ENCODE measurements around the gene RSAD2. TPM values are rescaled to one million over a fixed set of nuclear protein-coding genes. Genes with fewer than 3 reads are reported as not detected.

Gene RSAD2
- total and polyA plus RNA-seq, 2 of the 4 experiments (the other 2 are of a cell fraction), result not detected

DNA sequence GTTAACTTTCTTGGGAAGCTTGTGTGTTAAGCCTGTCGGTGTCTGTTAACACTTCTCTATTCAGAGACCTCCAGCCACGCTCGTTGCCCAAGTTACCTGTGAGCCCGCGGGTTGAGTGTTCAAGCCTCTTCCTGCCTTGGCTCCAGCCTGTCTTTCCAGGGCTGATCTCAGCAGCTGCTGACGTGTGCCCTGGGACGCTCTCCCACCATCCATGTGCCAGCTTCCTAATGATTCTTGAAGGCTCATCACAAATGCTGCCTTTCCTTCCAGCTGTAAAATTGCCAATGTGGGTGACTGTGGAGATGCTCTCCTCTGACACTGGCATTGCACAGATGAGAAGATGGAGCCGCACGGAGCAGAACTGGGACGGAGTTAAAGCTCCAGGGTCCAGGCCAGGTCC, 45.7 kb downstream of the RSAD2 start:
- BruUV-seq (replicated peaks), result no TSS peak
- Histone ChIP-seq H3K4me1 (ENCODE audit: control insufficient read depth, insufficient read depth, low read length) (no peaks in the 10 kb centered on the region), H3K27me3 (ENCODE audit: control insufficient read depth, insufficient read depth, low read length) (peaks cover 7% of the 10 kb centered on the region; the same call in 1 of the 2 replicates), H2AK9ac (replicated peaks; ENCODE audit: low read depth, low read length, poor library complexity) (no peak overlapping the region), H2BK15ac (ENCODE audit: low read depth, low read length) (no peak overlapping the region), H2AK5ac (ENCODE audit: low read depth, low read length) (no peak overlapping the region), H2AFZ (replicated peaks; ENCODE audit: low read length, poor library complexity) (no peak overlapping the region), H2BK20ac (ENCODE audit: low read depth, low read length) (no peak overlapping the region), H2BK120ac (ENCODE audit: low read depth, low read length) (no peak overlapping the region), H2BK5ac (ENCODE audit: low read depth, low read length, poor library complexity, severe bottlenecking) (no peak overlapping the region), H3K56ac (ENCODE audit: extremely low read depth, insufficient read depth, low read length) (no peak overlapping the region), H3K9me1 (ENCODE audit: insufficient read depth, low read length) (no peaks in the 10 kb centered on the region), H3K23ac (ENCODE audit: low read depth, low read length) (no peak overlapping the region), H3K36me3 (ENCODE audit: control insufficient read depth, insufficient read depth, low read length) (no peaks in the 10 kb centered on the region), H3K18ac (ENCODE audit: low read depth, low read length) (no peak overlapping the region), H4K20me1 (ENCODE audit: insufficient read depth, low read length) (no peaks in the 10 kb centered on the region), H3K4ac (ENCODE audit: low read depth, low read length) (no peak overlapping the region), H3K4me2 (ENCODE audit: low read depth, low read length) (no peak overlapping the region), H3K9me3 (ENCODE audit: control insufficient read depth, insufficient read depth, low read length) (peaks cover 4% of the 10 kb centered on the region; the same call in 1 of the 2 replicates), H4K5ac (ENCODE audit: low read depth, low read length) (no peak overlapping the region), H4K8ac (ENCODE audit: low read depth in 2 of 2, low read length in 2 of 2) (no peak overlapping the region), H3K14ac (replicated peaks; ENCODE audit: low read depth, low read length) (no peak overlapping the region), H3K4me3 (ENCODE audit: insufficient read depth, low read depth, low read length) (no peak overlapping the region), H3K79me1 (ENCODE audit: low read depth in 1 of 2, low read length in 2 of 2) (no peaks in the 10 kb centered on the region), H4K91ac (ENCODE audit: insufficient read depth, low read depth, low read length) (no peak overlapping the region), H3K9ac (ENCODE audit: low read depth, low read length) (no peak overlapping the region), H3K27ac (ENCODE audit: insufficient read depth, low read length) (no peak overlapping the region)
- DNase-seq (no peak), ATAC-seq (ENCODE audit: low read depth) (no peak)
- ChIA-PET CTCF (no interaction called here), POLR2A (ENCODE audit: unreplicated experiment) (no interaction called here)
- WGBS, 2 experiments (ENCODE audit: extremely low coverage in 2 of 2, insufficient read length in 1 of 2), result 93% methylated on average over 3 of the region's 10 CpGs; no CpG with 5 or more reads in 1 of the 2 experiments
- in situ Hi-C loops (cut with MboI; ENCODE audit: low sequenced_read_pairs), result no loop called here
- intact Hi-C loops (cut with micrococcal nuclease), result no loop called here
- TF ChIP-seq, protein P1, sequence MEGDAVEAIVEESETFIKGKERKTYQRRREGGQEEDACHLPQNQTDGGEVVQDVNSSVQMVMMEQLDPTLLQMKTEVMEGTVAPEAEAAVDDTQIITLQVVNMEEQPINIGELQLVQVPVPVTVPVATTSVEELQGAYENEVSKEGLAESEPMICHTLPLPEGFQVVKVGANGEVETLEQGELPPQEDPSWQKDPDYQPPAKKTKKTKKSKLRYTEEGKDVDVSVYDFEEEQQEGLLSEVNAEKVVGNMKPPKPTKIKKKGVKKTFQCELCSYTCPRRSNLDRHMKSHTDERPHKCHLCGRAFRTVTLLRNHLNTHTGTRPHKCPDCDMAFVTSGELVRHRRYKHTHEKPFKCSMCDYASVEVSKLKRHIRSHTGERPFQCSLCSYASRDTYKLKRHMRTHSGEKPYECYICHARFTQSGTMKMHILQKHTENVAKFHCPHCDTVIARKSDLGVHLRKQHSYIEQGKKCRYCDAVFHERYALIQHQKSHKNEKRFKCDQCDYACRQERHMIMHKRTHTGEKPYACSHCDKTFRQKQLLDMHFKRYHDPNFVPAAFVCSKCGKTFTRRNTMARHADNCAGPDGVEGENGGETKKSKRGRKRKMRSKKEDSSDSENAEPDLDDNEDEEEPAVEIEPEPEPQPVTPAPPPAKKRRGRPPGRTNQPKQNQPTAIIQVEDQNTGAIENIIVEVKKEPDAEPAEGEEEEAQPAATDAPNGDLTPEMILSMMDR (conservative IDR thresholded peaks at IDR 0.05; ENCODE audit: low read depth, low read length), result no peak
- TF ChIP-seq BHLHE40 (IDR thresholded peaks at IDR 0.05; ENCODE audit: low read depth, low read length) (no peak), NFE2L2 (IDR thresholded peaks at IDR 0.05; ENCODE audit: low read depth, low read length) (no peak), RFX5 (IDR thresholded peaks at IDR 0.05; ENCODE audit: low read depth, low read length) (no peak), FOS (IDR thresholded peaks at IDR 0.05; ENCODE audit: low read depth, low read length) (no peak), RAD21 (IDR thresholded peaks at IDR 0.05; ENCODE audit: low read length) (no peak), MXI1 (IDR thresholded peaks at IDR 0.05; ENCODE audit: borderline replicate concordance, low read depth, low read length) (no peak), CHD1 (IDR thresholded peaks at IDR 0.05; ENCODE audit: low read depth, low read length) (no peak), RCOR1 (IDR thresholded peaks at IDR 0.05; ENCODE audit: insufficient replicate concordance, low read length) (no peak)
- dilution Hi-C loops (cut with HindIII; ENCODE audit: low sequenced_read_pairs, unreplicated experiment), result no loop called here

Measured in IMR-90 (cell line).